Prostate gland (tissue), 2 donors: ENCODE measurements around the gene USP10. TPM values are rescaled to one million over a fixed set of nuclear protein-coding genes. Genes with fewer than 3 reads are reported as not detected.

Experiments
- DNase-seq: peaks from one replicate; pipeline ENCODE4 v3.0.0-alpha.2; 2019; ENCODE audit warnings: low spot score
- H3K27ac ChIP-seq, 2 donors: fragments of 200-600 bp; sonication (generic); 2 replicates each; pipeline ENCODE4 v1.5.1; 2017 to 2019
- H3K27me3 ChIP-seq: fragments of 200-600 bp; sonication (generic); replicated peaks from 2 replicates; pipeline ENCODE4 v1.5.1; 2019; ENCODE audit not compliant: insufficient read depth
- H3K36me3 ChIP-seq, 2 donors: fragments of 200-600 bp; sonication (generic); 1 replicate in 1 of 2; 2 replicates in 1 of 2; pipeline versions ENCODE4 v1.5.1 to v1.8.1; 2017 to 2019
- H3K4me1 ChIP-seq: fragments of 200-600 bp; sonication (generic); replicated peaks from 2 replicates; pipeline ENCODE4 v1.5.1; 2019
- H3K4me3 ChIP-seq, 2 donors: fragments of 200-600 bp; sonication (generic); 2 replicates each; pipeline ENCODE4 v1.5.1; 2017 to 2019
- H3K9me3 ChIP-seq: fragments of 200-600 bp; sonication (generic); 2 replicates; pipeline ENCODE4 v1.5.1; 2017
- CTCF ChIP-seq, 4 experiments: fragments of 200-600 bp in 2 of 4; fragments of 450-650 bp in 2 of 4; sonication (generic) in 2 of 4; IDR thresholded peaks; 1 replicate in 3 of 4; 2 replicates in 1 of 4; pipeline ENCODE4 v1.5.1; 2016 to 2019; ENCODE audit warnings: antibody characterized with exemption in 4 of 4, mild to moderate bottlenecking in 2 of 4, moderate library complexity in 2 of 4
- POLR2A ChIP-seq: fragments of 450-650 bp; IDR thresholded peaks from one replicate; pipeline ENCODE4 v1.6.1; 2016; ENCODE audit warnings: antibody characterized with exemption, mild to moderate bottlenecking
- POLR2AphosphoS5 ChIP-seq: sonication (generic); formaldehyde crosslinking; IDR thresholded peaks from one replicate; pipeline ENCODE4 v1.6.1; 2017; ENCODE audit warnings: antibody characterized with exemption
- WGBS: methylation state at CpG from one replicate; pipeline ENCODE4 v1.1.5; 2018; 5-methylcytosine and 5-hydroxymethylcytosine counted together
- intact Hi-C: fragments of 100-400 bp; cut with DNase I; formaldehyde crosslinking; loops from one replicate; pipeline ENCODE4 v1.14.2; 2022
- total RNA-seq, 2 donors: library from RNA; depleted of rRNA; stranded (reverse); fragments of >200 nt; gene quantifications; one replicate each; pipeline ENCODE4 v1.1.0, GENCODE V29; 2016

Gene USP10
- total RNA-seq, 2 donors from 2014 or later: 57.4 to 95.7 TPM

- no peak overlapping the region for H3K4me3 ChIP-seq
- no peak for TF ChIP-seq POLR2AphosphoS5
- no peak for TF ChIP-seq CTCF (IDR thresholded peaks at IDR 0.05)
- TF ChIP-seq POLR2A: no peak
- H3K4me1 ChIP-seq: no peaks in the 10 kb centered on the region
- no peak for DNase-seq
- intact Hi-C loops: no loop called here
- WGBS: 79% methylated on average over 15 of the region's 15 CpGs
- H3K27ac ChIP-seq: no peak overlapping the region
- no peaks in the 10 kb centered on the region for H3K36me3 ChIP-seq
- H3K27me3 ChIP-seq: no peaks in the 10 kb centered on the region
- no peaks in the 10 kb centered on the region for H3K9me3 ChIP-seq
Observed at GRCh38 chr16:84813141-84813934, 113.5 kb downstream of the USP10 start.

- no peaks in the 10 kb centered on the region for H3K36me3 ChIP-seq
- TF ChIP-seq POLR2AphosphoS5 (no peak), CTCF (IDR thresholded peaks at IDR 0.05) (no peak), POLR2A (no peak)
- no peaks in the 10 kb centered on the region for H3K9me3 ChIP-seq
- no peaks in the 10 kb centered on the region for H3K27me3 ChIP-seq
- DNase-seq: no peak
- H3K4me3 ChIP-seq: no peak overlapping the region
- 74% methylated on average over 7 of the region's 7 CpGs for WGBS
- H3K27ac ChIP-seq: no peak overlapping the region
- intact Hi-C loops: loop anchor here (5.0 kb wide), 1 partner anchor 58 kb away; no protein-coding TSS in a partner anchor
- H3K4me1 ChIP-seq: peaks cover 3% of the 10 kb centered on the region
Observed at GRCh38 chr16:84815462-84815861, 115.7 kb downstream of the USP10 start.

GRCh38 chr16:84816023-84816422 lies 116.2 kb downstream of the USP10 start:
- Histone ChIP-seq H3K4me1 (peaks cover 3% of the 10 kb centered on the region), H3K27me3 (no peaks in the 10 kb centered on the region), H3K9me3 (no peaks in the 10 kb centered on the region), H3K36me3 (no peaks in the 10 kb centered on the region), H3K27ac (no peak overlapping the region), H3K4me3 (no peak overlapping the region)
- intact Hi-C loops: loop anchor here (5.0 kb wide), 1 partner anchor 59 kb away; no protein-coding TSS in a partner anchor
- no peak for DNase-seq
- WGBS: 68% methylated on average over 7 of the region's 7 CpGs
- no peak for TF ChIP-seq POLR2A
- no peak for TF ChIP-seq POLR2AphosphoS5
- TF ChIP-seq CTCF (IDR thresholded peaks at IDR 0.05): no peak

GRCh38 chr16:84816485-84816884 lies 116.7 kb downstream of the USP10 start:
- Histone ChIP-seq H3K27me3 (no peaks in the 10 kb centered on the region), H3K36me3 (no peaks in the 10 kb centered on the region), H3K4me1 (peaks cover 3% of the 10 kb centered on the region), H3K27ac (no peak overlapping the region), H3K9me3 (no peaks in the 10 kb centered on the region), H3K4me3 (no peak overlapping the region)
- intact Hi-C loops: loop anchor here (5.0 kb wide), 1 partner anchor 59 kb away; no protein-coding TSS in a partner anchor
- no peak for TF ChIP-seq CTCF (IDR thresholded peaks at IDR 0.05)
- no peak for TF ChIP-seq POLR2AphosphoS5
- TF ChIP-seq POLR2A: no peak
- 64% methylated on average over 10 of the region's 10 CpGs for WGBS
- no peak for DNase-seq

GRCh38 chr16:84817206-84817605 lies 117.4 kb downstream of the USP10 start:
- Histone ChIP-seq H3K27ac (no peak overlapping the region), H3K36me3 (no peaks in the 10 kb centered on the region), H3K9me3 (no peaks in the 10 kb centered on the region), H3K27me3 (no peaks in the 10 kb centered on the region), H3K4me3 (no peak overlapping the region), H3K4me1 (peaks cover 3% of the 10 kb centered on the region)
- intact Hi-C loops: loop anchor here (5.0 kb wide), 1 partner anchor 60 kb away; no protein-coding TSS in a partner anchor
- TF ChIP-seq CTCF (IDR thresholded peaks at IDR 0.05): no peak
- TF ChIP-seq POLR2A: no peak
- no peak for TF ChIP-seq POLR2AphosphoS5
- 95% methylated on average over 10 of the region's 10 CpGs for WGBS
- DNase-seq: no peak
